HepG2 (cell line): ENCODE data around the gene FAM210A. TPM values are rescaled to one million over a fixed set of nuclear protein-coding genes. Genes with fewer than 3 reads are reported as not detected.

ENCODE experiments used
- ATF6 ChIP-seq: sonication (generic); formaldehyde crosslinking; conservative IDR thresholded peaks from 2 replicates; pipeline ENCODE4 v1.4.0; 2020; ENCODE audit warnings: missing genetic modification reagents
- CC2D1A ChIP-seq: sonication (generic); formaldehyde crosslinking; IDR thresholded peaks from 2 replicates; pipeline ENCODE4 v1.8.1; 2023; ENCODE audit warnings: mild to moderate bottlenecking, missing genetic modification reagents
- GATA4 ChIP-seq: sonication (generic); IDR thresholded peaks from 2 replicates; pipeline ENCODE4 v1.6.1; 2016; ENCODE audit warnings: antibody characterized with exemption, low read depth, borderline replicate concordance
- HINFP ChIP-seq: sonication (generic); formaldehyde crosslinking; IDR thresholded peaks from 2 replicates; pipeline ENCODE4 v1.4.0; 2020; ENCODE audit warnings: low read depth, mild to moderate bottlenecking, missing genetic modification reagents
- MYC ChIP-seq: sonication (generic); formaldehyde crosslinking; IDR thresholded peaks from 2 replicates; pipeline ENCODE4 v1.9.0; 2021; ENCODE audit warnings: missing genetic modification reagents, borderline replicate concordance
- REL ChIP-seq: sonication (generic); formaldehyde crosslinking; conservative IDR thresholded peaks from 2 replicates; pipeline ENCODE4 v1.8.0; 2022; ENCODE audit warnings: mild to moderate bottlenecking, missing genetic modification reagents, moderate library complexity
- SALL1 ChIP-seq: sonication (generic); formaldehyde crosslinking; IDR thresholded peaks from 2 replicates; pipeline ENCODE4 v1.8.0; 2022; ENCODE audit warnings: mild to moderate bottlenecking, missing genetic modification reagents
- SIN3B ChIP-seq: fragments of 150-350 bp; IDR thresholded peaks from 2 replicates; pipeline ENCODE4 v1.6.1; 2014; ENCODE audit warnings: low read length
- SIX1 ChIP-seq: sonication (generic); formaldehyde crosslinking; IDR thresholded peaks from 2 replicates; pipeline ENCODE4 v1.4.0; 2020; ENCODE audit warnings: missing genetic modification reagents, borderline replicate concordance
- SRY ChIP-seq: sonication (generic); formaldehyde crosslinking; IDR thresholded peaks from 2 replicates; pipeline ENCODE4 v1.8.0; 2022; ENCODE audit warnings: mild to moderate bottlenecking, missing genetic modification reagents
- TBL1XR1 ChIP-seq: fragments of 150-350 bp; IDR thresholded peaks from 2 replicates; pipeline ENCODE4 v1.6.1; 2014; ENCODE audit warnings: borderline replicate concordance, low read length; ENCODE audit not compliant: partially characterized antibody
- TBX3 ChIP-seq: fragments of 450-650 bp; IDR thresholded peaks from 2 replicates; pipeline ENCODE4 v1.6.1; 2017; ENCODE audit warnings: antibody characterized with exemption, mild to moderate bottlenecking, inconsistent platforms, borderline replicate concordance
- THAP8 ChIP-seq: sonication (generic); formaldehyde crosslinking; IDR thresholded peaks from 2 replicates; pipeline ENCODE4 v1.5.1; 2020; ENCODE audit warnings: missing genetic modification reagents, mild to moderate bottlenecking, borderline replicate concordance
- ZBTB33 ChIP-seq: sonication (generic); formaldehyde crosslinking; IDR thresholded peaks from 2 replicates; pipeline ENCODE4 v1.4.0; 2020; ENCODE audit warnings: missing genetic modification reagents
- ZBTB44 ChIP-seq: sonication (generic); formaldehyde crosslinking; IDR thresholded peaks from 2 replicates; pipeline ENCODE4 v1.4.0; 2020; ENCODE audit warnings: missing genetic modification reagents
- ZC3H4 ChIP-seq: sonication (generic); formaldehyde crosslinking; IDR thresholded peaks from 2 replicates; pipeline ENCODE4 v1.4.0; 2020; ENCODE audit warnings: missing genetic modification reagents, borderline replicate concordance
- ZNF296 ChIP-seq: sonication (generic); formaldehyde crosslinking; conservative IDR thresholded peaks from 2 replicates; pipeline ENCODE4 v1.5.0; 2020; ENCODE audit warnings: mild to moderate bottlenecking, missing genetic modification reagents
- ZUFSP ChIP-seq: sonication (generic); formaldehyde crosslinking; IDR thresholded peaks from 2 replicates; pipeline ENCODE4 v1.9.0; 2021; ENCODE audit warnings: missing genetic modification reagents, mild to moderate bottlenecking, borderline replicate concordance
- polyA plus RNA-seq, 8 experiments: library from polyadenylated mRNA; depleted of rRNA in 3 of 8; stranded (reverse) in 7 of 8; unstranded in 1 of 8; fragments of >200 nt; fragmentation: Illumina TruSeq in 4 of 8; extraction: Trizol in 4 of 8; gene quantifications; 2 replicates each; pipeline versions ENCODE4 v1.2.1 to v1.2.3, GENCODE V29; 2011 to 2016; ENCODE audit warnings: low read depth in 4 of 8, missing spikeins in 1 of 8, mixed read lengths in 1 of 8; ENCODE audit not compliant: insufficient read depth in 1 of 8
- total RNA-seq, 5 experiments: library from RNA; depleted of rRNA; stranded (reverse); fragments of >200 nt; fragmentation: Illumina TruSeq; extraction: Trizol; gene quantifications; 2 replicates each; pipeline ENCODE4 v1.2.3, GENCODE V29; 2016; ENCODE audit warnings: low read depth in 1 of 5

FAM210A gene
- total and polyA plus RNA-seq, 2 of the 13 experiments (the other 11 are each of a cell fraction or from before 2014, with no cell fraction given) = 33.2 to 37.5 TPM

GRCh38 chr18:13649397-13650390 lies 76.7 kb downstream of the FAM210A start (continued):
- TF ChIP-seq CC2D1A (CRISPR knock-in tag) (no peak), SRY (CRISPR knock-in tag) (no peak), ZNF296 (CRISPR knock-in tag) (no peak), SIX1 (CRISPR knock-in tag) (no peak), MYC (CRISPR knock-in tag) (0 out of 2 replicates have a peak, but pooled peaks have one; percentile 35), ZBTB44 (CRISPR knock-in tag) (no peak), ZBTB33 (CRISPR knock-in tag) (peak; percentile 79; the same call in 1 of the 2 replicates), TBL1XR1 (no peak), THAP8 (CRISPR knock-in tag) (no peak), SALL1 (CRISPR knock-in tag) (peak; percentile 56; the same call in 1 of the 2 replicates), HINFP (CRISPR knock-in tag) (no peak), ZC3H4 (no peak), SIN3B (no peak), TBX3 (no peak), ZUFSP (CRISPR knock-in tag) (no peak), ATF6 (CRISPR knock-in tag) (no peak), GATA4 (no peak), REL (CRISPR knock-in tag) (no peak)
